Astrocyte (in vitro differentiated cells and primary cell): ENCODE data around the gene HMCN1. TPM values are rescaled to one million over a fixed set of nuclear protein-coding genes. Genes with fewer than 3 reads are reported as not detected.

Experiments
- DNase-seq: peaks from one replicate; pipeline ENCODE4 v3.0.0-alpha.2; 2010; ENCODE audit warnings: low read depth
- FAIRE-seq: peaks from 2 replicates; lab custom pipeline; 2011; peaks lifted over from hg19 to GRCh38; lab: Jason Lieb, UNC
- H2AFZ ChIP-seq: 2 replicates; pipeline ENCODE4 v1.6.0; 2012; ENCODE audit warnings: low read depth, low read length, inconsistent platforms
- H3K27ac ChIP-seq: 2 replicates; pipeline ENCODE4 v1.5.1; 2011; ENCODE audit warnings: low read depth, low read length, inconsistent platforms
- H3K27me3 ChIP-seq: 2 replicates; pipeline ENCODE4 v1.6.0; 2011; ENCODE audit warnings: low read length, inconsistent platforms; ENCODE audit not compliant: insufficient read depth
- H3K36me3 ChIP-seq: 2 replicates; pipeline ENCODE4 v1.5.1; 2011; ENCODE audit warnings: low read length, inconsistent platforms; ENCODE audit not compliant: insufficient read depth
- H3K4me1 ChIP-seq: 2 replicates; pipeline ENCODE4 v1.5.1; 2011; ENCODE audit warnings: low read length, inconsistent platforms; ENCODE audit not compliant: insufficient read depth
- H3K4me2 ChIP-seq: 2 replicates; pipeline ENCODE4 v1.6.0; 2012; ENCODE audit warnings: low read length, inconsistent platforms
- H3K4me3 ChIP-seq: 2 replicates; pipeline ENCODE4 v1.5.1; 2011; ENCODE audit warnings: low read depth, mild to moderate bottlenecking, low read length, inconsistent platforms; ENCODE audit not compliant: insufficient read depth
- H3K79me2 ChIP-seq: 2 replicates; pipeline ENCODE4 v1.6.0; 2012; ENCODE audit warnings: mild to moderate bottlenecking, low read length, inconsistent platforms; ENCODE audit not compliant: insufficient read depth
- H3K9ac ChIP-seq: 2 replicates; pipeline ENCODE4 v1.6.0; 2012; ENCODE audit warnings: mild to moderate bottlenecking, low read length, inconsistent platforms
- H3K9me3 ChIP-seq: 2 replicates; pipeline ENCODE4 v1.5.1; 2012; ENCODE audit warnings: low read depth, mild to moderate bottlenecking, low read length, inconsistent platforms; ENCODE audit not compliant: insufficient read depth
- H4K20me1 ChIP-seq: 2 replicates; pipeline ENCODE4 v1.6.0; 2012; ENCODE audit warnings: low read length, inconsistent platforms; ENCODE audit not compliant: insufficient read depth
- H3K27ac Mint-ChIP-seq: one replicate; pipeline ENCODE4 v1.8.0; 2021; ENCODE audit warnings: mild to moderate bottlenecking, mixed read lengths; ENCODE audit not compliant: unreplicated experiment
- H3K27me3 Mint-ChIP-seq: one replicate; pipeline ENCODE4 v1.8.0; 2021; ENCODE audit warnings: low read depth, mixed read lengths; ENCODE audit not compliant: unreplicated experiment
- H3K36me3 Mint-ChIP-seq: one replicate; pipeline ENCODE4 v1.8.0; 2021; ENCODE audit warnings: low read depth, mixed read lengths; ENCODE audit not compliant: unreplicated experiment
- H3K4me1 Mint-ChIP-seq: one replicate; pipeline ENCODE4 v1.8.0; 2021; ENCODE audit warnings: low read depth, mixed read lengths; ENCODE audit not compliant: unreplicated experiment
- H3K4me3 Mint-ChIP-seq: one replicate; pipeline ENCODE4 v1.8.0; 2021; ENCODE audit warnings: mild to moderate bottlenecking, moderate library complexity, mixed read lengths; ENCODE audit not compliant: unreplicated experiment
- H3K9me3 Mint-ChIP-seq: one replicate; pipeline ENCODE4 v1.8.0; 2021; ENCODE audit warnings: mild to moderate bottlenecking, mixed read lengths; ENCODE audit not compliant: unreplicated experiment
- CTCF ChIP-seq: IDR thresholded peaks from 2 replicates; pipeline ENCODE4 v1.5.1; 2011; ENCODE audit warnings: low read depth, mild to moderate bottlenecking, inconsistent platforms, low read length, moderate library complexity; ENCODE audit not compliant: insufficient read depth
- EZH2 ChIP-seq: IDR thresholded peaks from 2 replicates; pipeline ENCODE4 v1.6.1; 2012; ENCODE audit warnings: mild to moderate bottlenecking, low read length, inconsistent platforms; ENCODE audit not compliant: insufficient read depth
- total RNA-seq: library from RNA; stranded (reverse); gene quantifications from 2 replicates; pipeline ENCODE4 v1.2.1, GENCODE V29; 2021

HMCN1 gene
- total RNA-seq, 1 donor from 2014 or later = 19.7 TPM

- H3K36me3 ChIP-seq = no peaks in the 10 kb centered on the region
- peak overlapping the region; percentile 5 for H3K27ac Mint-ChIP-seq
- FAIRE-seq = peak; percentile 73
These were observed 226.5 kb downstream of the HMCN1 start for GRCh38 chr1:185960422-185961321.

GRCh38 chr1:185961664-185962063 is 227.5 kb downstream of the HMCN1 start:
- H3K27ac ChIP-seq = no peak overlapping the region
- H3K9ac ChIP-seq = no peak overlapping the region
- peaks cover 35% of the 10 kb centered on the region for H3K4me1 Mint-ChIP-seq
- H3K79me2 ChIP-seq = no peaks in the 10 kb centered on the region
- DNase-seq = peak; percentile 45
- H3K36me3 Mint-ChIP-seq = no peaks in the 10 kb centered on the region
- H3K9me3 ChIP-seq = no peaks in the 10 kb centered on the region
- no peak overlapping the region for H3K27ac Mint-ChIP-seq
- no peaks in the 10 kb centered on the region for H4K20me1 ChIP-seq
- no peaks in the 10 kb centered on the region for H3K36me3 ChIP-seq
- TF ChIP-seq EZH2 (no peak), CTCF (no peak)
- H3K4me3 ChIP-seq = no peak overlapping the region
- no peaks in the 10 kb centered on the region for H3K27me3 ChIP-seq
- FAIRE-seq = no peak
- no peak overlapping the region for H3K4me2 ChIP-seq
- no peak overlapping the region for H3K4me3 Mint-ChIP-seq
- peaks cover 2% of the 10 kb centered on the region for H3K9me3 Mint-ChIP-seq
- no peaks in the 10 kb centered on the region for H3K27me3 Mint-ChIP-seq
- no peak overlapping the region for H2AFZ ChIP-seq
- peaks cover 3% of the 10 kb centered on the region for H3K4me1 ChIP-seq

More at GRCh38 chr1:185960422-185961321, 226.5 kb downstream of the HMCN1 start:
- Mint-ChIP-seq H3K4me3 (no peak overlapping the region), H3K4me1 (peaks cover 34% of the 10 kb centered on the region), H3K27me3 (no peaks in the 10 kb centered on the region), H3K9me3 (peaks cover 2% of the 10 kb centered on the region), H3K36me3 (no peaks in the 10 kb centered on the region)
- Histone ChIP-seq H2AFZ (no peak overlapping the region), H3K79me2 (no peaks in the 10 kb centered on the region), H4K20me1 (no peaks in the 10 kb centered on the region), H3K4me3 (no peak overlapping the region), H3K4me1 (peaks cover 3% of the 10 kb centered on the region), H3K9me3 (no peaks in the 10 kb centered on the region), H3K27me3 (no peaks in the 10 kb centered on the region), H3K9ac (no peak overlapping the region), H3K4me2 (no peak overlapping the region), H3K27ac (no peak overlapping the region)
- TF ChIP-seq EZH2 (no peak), CTCF (no peak)
- DNase-seq = peak; percentile 87

GRCh38 chr1:185964946-185965345 is 230.8 kb downstream of the HMCN1 start:
- Histone ChIP-seq H2AFZ (no peak overlapping the region), H3K79me2 (no peaks in the 10 kb centered on the region), H3K36me3 (no peaks in the 10 kb centered on the region), H3K27ac (no peak overlapping the region), H3K27me3 (no peaks in the 10 kb centered on the region), H3K9me3 (no peaks in the 10 kb centered on the region), H3K4me3 (no peak overlapping the region), H4K20me1 (no peaks in the 10 kb centered on the region), H3K4me1 (peaks cover 13% of the 10 kb centered on the region), H3K4me2 (no peak overlapping the region), H3K9ac (no peak overlapping the region)
- peaks cover 44% of the 10 kb centered on the region for H3K4me1 Mint-ChIP-seq
- peaks cover 2% of the 10 kb centered on the region for H3K9me3 Mint-ChIP-seq
- TF ChIP-seq CTCF = no peak
- TF ChIP-seq EZH2 = no peak
- H3K27ac Mint-ChIP-seq = peak overlapping the region; percentile 89
- FAIRE-seq (peak; percentile 41), DNase-seq (no peak)
- H3K36me3 Mint-ChIP-seq = no peaks in the 10 kb centered on the region
- H3K4me3 Mint-ChIP-seq = no peak overlapping the region
- no peaks in the 10 kb centered on the region for H3K27me3 Mint-ChIP-seq
